MM.1S (cell line): ENCODE data around the gene SETD2.
"Not testable (repeated sequence)": the region's sequence is repeated elsewhere in the genome, so short reads cannot be mapped to it uniquely, and the experiment has no call there.

Experiments used
- CTCF ChIP-seq: fragments of 300-600 bp; sonication (generic); IDR thresholded peaks from 2 replicates; pipeline ENCODE4 v1.5.1; 2016; ENCODE audit warnings: antibody characterized with exemption, low read length, mixed read lengths
- EZH2phosphoT487 ChIP-seq: fragments of 300-600 bp; sonication (generic); IDR thresholded peaks from 2 replicates; pipeline ENCODE4 v1.6.1; 2018; ENCODE audit warnings: antibody characterized with exemption, low read length

GRCh38 chr3:47119387-47119786 lies 44.5 kb downstream of the SETD2 start:
- not testable (repeated sequence) for TF ChIP-seq CTCF, EZH2phosphoT487
